Keratinocyte (primary cell): ENCODE data around the gene ICE2. TPM values are rescaled to one million over a fixed set of nuclear protein-coding genes. Genes with fewer than 3 reads are reported as not detected.

Experiments
- DNase-seq: peaks from one replicate; pipeline ENCODE4 v3.0.0-alpha.2; 2011; ENCODE audit warnings: low read depth, missing footprints, low spot score
- FAIRE-seq: peaks from 2 replicates; lab custom pipeline; 2011; peaks lifted over from hg19 to GRCh38; lab: Jason Lieb, UNC
- H2AFZ ChIP-seq: 2 replicates; pipeline ENCODE4 v1.6.0; 2012; ENCODE audit warnings: low read length, control low read depth, inconsistent platforms; ENCODE audit not compliant: control insufficient read depth
- H3K27ac ChIP-seq: 2 replicates; pipeline ENCODE4 v1.5.1; 2011; ENCODE audit warnings: low read length; ENCODE audit not compliant: control insufficient read depth, insufficient read depth
- H3K27me3 ChIP-seq: 3 replicates; pipeline ENCODE4 v1.6.0; 2011; ENCODE audit warnings: low read length; ENCODE audit not compliant: control insufficient read depth, insufficient read depth; ENCODE audit errors: extremely low read depth
- H3K36me3 ChIP-seq, 2 experiments: 2 replicates in 1 of 2; 3 replicates in 1 of 2; pipeline ENCODE4 v1.5.1; 2011; ENCODE audit warnings: low read length in 2 of 2, mild to moderate bottlenecking in 1 of 2; ENCODE audit not compliant: control insufficient read depth in 2 of 2, insufficient read depth in 2 of 2; ENCODE audit errors: extremely low read depth in 1 of 2
- H3K4me1 ChIP-seq: 3 replicates; pipeline ENCODE4 v1.5.1; 2011; ENCODE audit warnings: low read length; ENCODE audit not compliant: control insufficient read depth, insufficient read depth; ENCODE audit errors: extremely low read depth
- H3K4me2 ChIP-seq: 3 replicates; pipeline ENCODE4 v1.6.0; 2011; ENCODE audit warnings: low read depth, low read length; ENCODE audit not compliant: control insufficient read depth, insufficient read depth; ENCODE audit errors: extremely low read depth
- H3K4me3 ChIP-seq, 3 experiments: fragments of 200-600 bp in 1 of 3; sonication (generic) in 1 of 3; 2 replicates in 2 of 3; 3 replicates in 1 of 3; pipeline ENCODE4 v1.5.1; 2011 to 2016; ENCODE audit warnings: low read length in 3 of 3, mild to moderate bottlenecking in 3 of 3, control low read depth in 2 of 3, inconsistent platforms in 1 of 3, low read depth in 1 of 3, mixed read lengths in 1 of 3, mixed run types in 1 of 3, moderate library complexity in 1 of 3; ENCODE audit not compliant: control insufficient read depth in 2 of 3, insufficient read depth in 2 of 3; ENCODE audit errors: extremely low read depth in 1 of 3
- H3K79me2 ChIP-seq: 2 replicates; pipeline ENCODE4 v1.6.0; 2012; ENCODE audit warnings: low read length; ENCODE audit not compliant: control insufficient read depth, insufficient read depth
- H3K9ac ChIP-seq: 3 replicates; pipeline ENCODE4 v1.6.0; 2011; ENCODE audit warnings: low read length; ENCODE audit not compliant: control insufficient read depth, insufficient read depth; ENCODE audit errors: extremely low read depth
- H3K9me1 ChIP-seq: 3 replicates; pipeline ENCODE4 v1.6.0; 2011; ENCODE audit warnings: low read length; ENCODE audit not compliant: control insufficient read depth, insufficient read depth; ENCODE audit errors: extremely low read depth
- H3K9me3 ChIP-seq: 2 replicates; pipeline ENCODE4 v1.5.1; 2012; ENCODE audit warnings: low read depth, low read length; ENCODE audit not compliant: control insufficient read depth
- H4K20me1 ChIP-seq: 3 replicates; pipeline ENCODE4 v1.6.0; 2011; ENCODE audit warnings: low read length; ENCODE audit not compliant: control insufficient read depth, insufficient read depth; ENCODE audit errors: extremely low read depth
- CTCF ChIP-seq, 3 experiments: IDR thresholded peaks in 1 of 3; conservative IDR thresholded peaks in 1 of 3; optimal IDR thresholded peaks in 1 of 3; 2 replicates in 2 of 3; 3 replicates in 1 of 3; pipeline versions ENCODE3 to v1.5.1; 2011; ENCODE audit warnings: low read length in 3 of 3, mild to moderate bottlenecking in 3 of 3, moderate library complexity in 2 of 3, control low read depth in 1 of 3, inconsistent platforms in 1 of 3; ENCODE audit not compliant: insufficient read depth in 2 of 3; ENCODE audit errors: extremely low read depth in 1 of 3
- EZH2 ChIP-seq: IDR thresholded peaks from one replicate; pipeline ENCODE4 v1.6.1; 2012; ENCODE audit warnings: inconsistent platforms, mild to moderate bottlenecking, low read length, moderate library complexity
- dilution Hi-C: fragments of 300-500 bp; cut with MboI; formaldehyde crosslinking; loops from one replicate; pipeline ENCODE4 v1.7.0; 2020; ENCODE audit warnings: low sequenced_read_pairs; ENCODE audit not compliant: extremely low pct_ligation_motif_present
- polyA plus RNA-seq, 5 experiments: library from polyadenylated mRNA; depleted of rRNA in 3 of 5; stranded (reverse) in 3 of 5; stranded (forward) in 1 of 5; unstranded in 1 of 5; fragments of >200 nt; gene quantifications; 1 replicate in 1 of 5; 2 replicates in 3 of 5; 3 replicates in 1 of 5; pipeline versions ENCODE4 v1.2.1 to v1.2.3, GENCODE V29; 2011 to 2012; ENCODE audit warnings: missing spikeins in 2 of 5, low read depth in 1 of 5, low replicate concordance in 1 of 5

Gene ICE2
- polyA plus RNA-seq, 1 donor (not counting 4 experiments of a cell fraction or from before 2014, with no cell fraction given) = 34.1 TPM

- Histone ChIP-seq H2AFZ (no peak overlapping the region), H3K4me1 (peaks cover 26% of the 10 kb centered on the region), H3K79me2 (no peaks in the 10 kb centered on the region), H4K20me1 (no peaks in the 10 kb centered on the region), H3K9me3 (no peaks in the 10 kb centered on the region), H3K27ac (no peak overlapping the region), H3K4me2 (no peak overlapping the region), H3K27me3 (no peaks in the 10 kb centered on the region), H3K9ac (no peak overlapping the region), H3K9me1 (peaks cover 4% of the 10 kb centered on the region), H3K4me3 (no peak overlapping the region), H3K36me3 (peaks cover 3 to 5% of the 10 kb centered on the region in 2 experiments)
- FAIRE-seq = no peak
- no peak for DNase-seq
- TF ChIP-seq EZH2 (no peak), CTCF (optimal IDR thresholded peaks at IDR 0.05 in 1 of 3, IDR thresholded peaks at IDR 0.05 in 1 of 3, conservative IDR thresholded peaks at IDR 0.05 in 1 of 3; ENCODE audit: extremely low read depth in 1 of 3, insufficient read depth in 2 of 3, low read length in 3 of 3) (no peak)
- dilution Hi-C loops = no loop called here
Measured at GRCh38 chr15:60512937-60513336, 34.0 kb upstream of the ICE2 start.

DNA sequence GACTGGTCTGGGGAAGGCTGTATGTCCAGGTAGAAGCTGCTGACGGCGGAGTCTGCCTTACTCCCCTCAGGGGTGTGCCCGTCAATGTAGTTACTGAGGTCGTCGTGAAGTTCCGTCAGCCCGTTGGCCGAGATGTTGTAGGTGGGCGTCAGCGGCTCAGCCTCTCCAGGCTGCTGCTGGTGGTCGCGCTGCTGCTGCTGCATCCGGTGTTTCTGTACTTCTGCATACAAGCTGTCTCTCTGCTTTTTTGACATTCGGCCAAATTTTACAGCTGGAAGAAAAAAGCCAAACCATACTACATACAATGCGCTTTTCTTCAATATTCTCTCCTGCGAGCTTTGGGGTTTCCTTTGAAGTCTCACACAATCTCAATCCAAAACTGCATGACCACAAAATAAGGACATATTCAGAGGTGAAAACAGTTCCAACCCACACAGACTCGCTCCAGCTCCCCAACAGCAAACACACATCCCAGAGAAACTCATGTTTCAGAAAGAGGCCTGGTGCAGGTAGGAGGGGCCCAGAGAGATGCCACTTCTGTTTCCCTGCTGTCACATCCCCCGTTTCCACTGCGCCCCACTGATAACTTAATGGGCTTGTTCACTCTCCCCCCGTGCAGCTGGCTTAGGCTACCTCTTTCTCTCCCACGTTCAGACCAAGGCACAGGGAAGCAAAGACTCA lies 32.5 kb upstream of the ICE2 start:
- Histone ChIP-seq H2AFZ (no peak overlapping the region), H3K9me3 (no peaks in the 10 kb centered on the region), H3K27me3 (no peaks in the 10 kb centered on the region), H3K79me2 (no peaks in the 10 kb centered on the region), H3K9me1 (peaks cover 4% of the 10 kb centered on the region), H4K20me1 (no peaks in the 10 kb centered on the region), H3K4me2 (no peak overlapping the region), H3K36me3 (peaks cover 3 to 5% of the 10 kb centered on the region in 2 experiments), H3K4me1 (peaks cover 27% of the 10 kb centered on the region), H3K9ac (no peak overlapping the region), H3K27ac (no peak overlapping the region), H3K4me3 (no peak overlapping the region)
- DNase-seq = no peak
- dilution Hi-C loops = no loop called here
- TF ChIP-seq CTCF (optimal IDR thresholded peaks at IDR 0.05 in 1 of 3, IDR thresholded peaks at IDR 0.05 in 1 of 3, conservative IDR thresholded peaks at IDR 0.05 in 1 of 3; ENCODE audit: extremely low read depth in 1 of 3, insufficient read depth in 2 of 3, low read length in 3 of 3) (no peak), EZH2 (no peak)
- FAIRE-seq = no peak
